SU-DHL-6 (cell line): ENCODE results near the gene STK33.

ENCODE experiments used
- H2AFZ ChIP-seq: fragments of 200-600 bp; sonication (generic); 2 replicates; pipeline ENCODE4 v1.6.1; 2014; ENCODE audit warnings: low read depth, mild to moderate bottlenecking, moderate library complexity, mixed read lengths, antibody characterized with exemption, low read length; ENCODE audit not compliant: severe bottlenecking
- H3F3A ChIP-seq: fragments of 200-600 bp; shearing (Covaris generic); 2 replicates; pipeline ENCODE4 v1.6.0; 2016; ENCODE audit warnings: antibody characterized with exemption, mild to moderate bottlenecking; ENCODE audit not compliant: insufficient read depth
- H3K27ac ChIP-seq: fragments of 200-600 bp; sonication (generic); 2 replicates; pipeline ENCODE4 v1.5.1; 2016; ENCODE audit warnings: low read depth, mild to moderate bottlenecking, low read length, moderate library complexity, mixed read lengths
- H3K27me3 ChIP-seq: fragments of 200-600 bp; sonication (generic), shearing (Covaris generic); 2 replicates; pipeline ENCODE4 v1.6.0; 2014; ENCODE audit warnings: mild to moderate bottlenecking, low read length
- H3K36me3 ChIP-seq: fragments of 200-600 bp; sonication (generic); 2 replicates; pipeline ENCODE4 v1.6.1; 2014; ENCODE audit warnings: mild to moderate bottlenecking, low read length, mixed read lengths
- H3K4me2 ChIP-seq: fragments of 300-600, 200-600 bp; shearing (Covaris generic), sonication (generic); 2 replicates; pipeline ENCODE4 v1.6.0; 2014; ENCODE audit warnings: low read length, low read depth, mild to moderate bottlenecking; ENCODE audit not compliant: poor library complexity, severe bottlenecking
- H3K4me3 ChIP-seq: fragments of 200-600 bp; sonication (generic); 2 replicates; pipeline ENCODE4 v1.5.1; 2014; ENCODE audit warnings: antibody characterized with exemption, low read length, mild to moderate bottlenecking, mixed read lengths; ENCODE audit not compliant: insufficient read depth, poor library complexity, severe bottlenecking
- H3K79me2 ChIP-seq: fragments of 200-600 bp; sonication (generic); 2 replicates; pipeline ENCODE4 v1.6.1; 2014; ENCODE audit warnings: mild to moderate bottlenecking, low read length, moderate library complexity; ENCODE audit not compliant: insufficient read depth
- H3K9ac ChIP-seq: fragments of 200-600 bp; sonication (generic); 2 replicates; pipeline ENCODE4 v1.7.0; 2014; ENCODE audit warnings: mild to moderate bottlenecking, low read length
- H3K9me2 ChIP-seq: fragments of 200-600 bp; sonication (generic); replicated peaks from 2 replicates; pipeline ENCODE4 v1.6.1; 2014; ENCODE audit warnings: low read length; ENCODE audit not compliant: insufficient read depth
- H3K9me3 ChIP-seq: fragments of 200-600 bp; sonication (generic); 2 replicates; pipeline ENCODE4 v1.6.1; 2014; ENCODE audit warnings: low read length, mixed read lengths; ENCODE audit not compliant: insufficient read depth
- H4K20me1 ChIP-seq: fragments of 200-600 bp; sonication (generic); 2 replicates; pipeline ENCODE4 v1.6.1; 2014; ENCODE audit warnings: low read depth, mild to moderate bottlenecking, antibody characterized with exemption, low read length, moderate library complexity, mixed read lengths
- EZH2phosphoT487 ChIP-seq: fragments of 200-600 bp; sonication (generic), shearing (Covaris generic); conservative IDR thresholded peaks from 2 replicates; pipeline ENCODE4 v1.6.1; 2018; ENCODE audit warnings: mild to moderate bottlenecking, antibody characterized with exemption, low read length, moderate library complexity, mixed read lengths
- TF ChIP-seq, protein P1 (sequence below): fragments of 200-600 bp; sonication (generic); IDR thresholded peaks from one replicate; pipeline ENCODE4 v1.5.1; 2017; ENCODE audit warnings: antibody characterized with exemption, mild to moderate bottlenecking, low read length, moderate library complexity; ENCODE audit not compliant: insufficient read depth, poor library complexity, severe bottlenecking

Gene STK33

DNA sequence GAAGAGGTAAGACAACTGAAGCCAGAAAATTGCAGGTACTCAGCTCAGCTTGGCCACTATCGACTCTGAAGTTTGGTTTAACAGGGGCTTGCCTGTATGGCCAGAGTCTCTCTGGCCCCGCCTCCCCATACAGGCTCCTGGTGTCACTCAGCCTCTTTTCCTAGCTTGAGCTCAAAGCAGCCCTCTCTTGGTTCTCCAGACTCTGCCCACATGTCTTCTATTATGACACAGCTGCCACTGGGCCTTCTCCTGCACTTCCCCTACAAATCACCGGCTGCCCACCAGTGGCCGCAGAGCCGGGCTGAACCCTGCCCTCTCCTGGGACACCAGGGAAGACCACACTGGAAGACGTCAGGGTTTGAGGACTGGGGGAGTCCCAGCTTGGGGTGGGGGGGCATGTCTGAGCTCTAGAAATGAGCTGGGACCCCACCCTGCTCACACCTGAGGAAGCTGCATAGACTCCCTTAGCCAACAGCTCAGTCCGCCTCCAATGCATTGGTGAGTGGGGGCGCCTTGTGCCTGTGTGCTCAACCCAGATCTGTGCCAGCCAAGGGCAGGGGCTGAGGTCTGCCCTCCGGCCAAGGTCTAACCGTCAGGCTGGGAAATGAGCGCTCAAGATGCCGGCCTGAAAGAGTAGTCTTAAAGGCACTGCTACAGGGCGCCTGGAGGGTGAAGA lies 236.0 kb downstream of the STK33 start:
- Histone ChIP-seq H2AFZ (no peak overlapping the region), H3K9me3 (no peaks in the 10 kb centered on the region), H3K27ac (no peak overlapping the region), H3K79me2 (no peaks in the 10 kb centered on the region), H3K4me3 (no peak overlapping the region), H3K4me2 (no peak overlapping the region), H4K20me1 (no peaks in the 10 kb centered on the region), H3K9ac (no peak overlapping the region), H3K36me3 (no peaks in the 10 kb centered on the region), H3K9me2 (no peaks in the 10 kb centered on the region), H3K27me3 (no peaks in the 10 kb centered on the region), H3F3A (no peaks in the 10 kb centered on the region)
- TF ChIP-seq, protein P1, sequence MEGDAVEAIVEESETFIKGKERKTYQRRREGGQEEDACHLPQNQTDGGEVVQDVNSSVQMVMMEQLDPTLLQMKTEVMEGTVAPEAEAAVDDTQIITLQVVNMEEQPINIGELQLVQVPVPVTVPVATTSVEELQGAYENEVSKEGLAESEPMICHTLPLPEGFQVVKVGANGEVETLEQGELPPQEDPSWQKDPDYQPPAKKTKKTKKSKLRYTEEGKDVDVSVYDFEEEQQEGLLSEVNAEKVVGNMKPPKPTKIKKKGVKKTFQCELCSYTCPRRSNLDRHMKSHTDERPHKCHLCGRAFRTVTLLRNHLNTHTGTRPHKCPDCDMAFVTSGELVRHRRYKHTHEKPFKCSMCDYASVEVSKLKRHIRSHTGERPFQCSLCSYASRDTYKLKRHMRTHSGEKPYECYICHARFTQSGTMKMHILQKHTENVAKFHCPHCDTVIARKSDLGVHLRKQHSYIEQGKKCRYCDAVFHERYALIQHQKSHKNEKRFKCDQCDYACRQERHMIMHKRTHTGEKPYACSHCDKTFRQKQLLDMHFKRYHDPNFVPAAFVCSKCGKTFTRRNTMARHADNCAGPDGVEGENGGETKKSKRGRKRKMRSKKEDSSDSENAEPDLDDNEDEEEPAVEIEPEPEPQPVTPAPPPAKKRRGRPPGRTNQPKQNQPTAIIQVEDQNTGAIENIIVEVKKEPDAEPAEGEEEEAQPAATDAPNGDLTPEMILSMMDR, result no peak
- no peak for TF ChIP-seq EZH2phosphoT487

DNA sequence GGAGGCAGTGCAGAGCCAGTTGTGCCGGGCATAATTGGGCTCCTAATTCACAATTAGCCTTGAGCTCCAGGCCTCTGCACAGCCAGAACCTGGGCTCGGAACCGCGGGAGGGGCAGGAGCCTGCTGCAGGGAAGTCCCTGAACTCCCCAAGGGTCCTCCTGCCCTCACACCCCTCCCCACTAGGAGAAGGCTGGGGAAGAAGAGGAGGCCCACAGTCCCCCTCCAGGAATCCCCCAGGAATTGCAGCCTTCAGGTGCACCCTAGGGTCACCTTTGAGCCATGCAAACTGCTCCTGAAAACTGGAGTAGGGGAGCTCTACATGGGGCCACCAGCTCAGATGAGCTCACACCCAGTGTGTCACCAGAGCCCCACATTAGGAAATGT lies 236.5 kb downstream of the STK33 start:
- Histone ChIP-seq H3K9me3 (no peaks in the 10 kb centered on the region), H4K20me1 (no peaks in the 10 kb centered on the region), H3K9me2 (no peaks in the 10 kb centered on the region), H3K27me3 (no peaks in the 10 kb centered on the region), H3K4me2 (no peak overlapping the region), H2AFZ (no peak overlapping the region), H3K27ac (no peak overlapping the region), H3K9ac (no peak overlapping the region), H3K36me3 (no peaks in the 10 kb centered on the region), H3F3A (no peaks in the 10 kb centered on the region), H3K4me3 (no peak overlapping the region), H3K79me2 (no peaks in the 10 kb centered on the region)
- no peak for TF ChIP-seq EZH2phosphoT487
- TF ChIP-seq, protein P1, result no peak

DNA sequence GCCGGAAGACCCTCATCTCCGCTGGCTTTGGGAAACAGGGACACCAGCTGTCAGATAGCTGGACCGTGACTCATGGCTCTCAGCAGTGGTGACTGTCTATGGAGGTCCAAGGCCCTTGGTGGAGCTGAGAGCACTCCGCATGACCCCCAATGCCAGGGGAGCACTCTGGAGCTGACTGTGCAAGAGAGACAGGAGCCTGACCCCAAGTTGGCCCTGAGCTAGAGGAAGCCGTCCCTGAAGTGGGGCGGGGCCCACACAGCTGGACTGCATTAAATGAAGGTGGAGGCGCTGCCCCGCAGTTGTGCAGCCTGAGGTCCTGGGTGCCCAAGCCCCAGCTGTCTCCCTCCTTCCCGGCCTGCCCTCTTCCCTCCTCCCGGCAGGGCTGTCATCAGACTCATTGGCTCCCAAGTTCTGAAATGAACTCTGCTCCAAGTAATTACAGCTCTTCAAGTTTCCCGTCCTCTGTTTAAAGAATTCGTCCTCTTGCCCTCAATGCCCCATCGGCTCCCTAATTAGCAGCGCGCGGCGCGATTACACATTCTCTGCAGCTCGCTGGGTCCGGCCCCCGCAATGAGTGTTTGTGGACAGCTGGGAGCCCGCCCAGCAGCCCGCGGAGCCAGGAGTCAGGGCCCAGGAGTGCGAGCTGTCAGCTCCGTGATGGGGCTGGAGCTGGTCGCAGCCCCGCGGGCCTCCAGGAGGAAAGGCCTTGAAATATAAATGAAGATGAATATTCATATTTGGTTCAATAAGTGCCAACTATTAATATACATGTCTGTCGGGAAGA lies 237.1 kb downstream of the STK33 start:
- Histone ChIP-seq H3K27ac (no peak overlapping the region), H2AFZ (no peak overlapping the region), H3K36me3 (no peaks in the 10 kb centered on the region), H4K20me1 (no peaks in the 10 kb centered on the region), H3K9ac (no peak overlapping the region), H3K9me2 (no peaks in the 10 kb centered on the region), H3K4me3 (no peak overlapping the region), H3K79me2 (no peaks in the 10 kb centered on the region), H3K27me3 (no peaks in the 10 kb centered on the region), H3F3A (no peaks in the 10 kb centered on the region), H3K9me3 (no peaks in the 10 kb centered on the region), H3K4me2 (no peak overlapping the region)
- no peak for TF ChIP-seq EZH2phosphoT487
- TF ChIP-seq, protein P1, result no peak
